Activated CD4-positive, CD25-positive, alpha-beta regulatory T cell treated with anti-CD3 and anti-CD28 coated beads, Interleukin-2, amount 50 U/mL, for 72 hours (primary cell): ENCODE results near the gene PPP6R2.

Source experiments
- DNase-seq: peaks from one replicate; pipeline ENCODE4 v3.0.0; 2021

Gene PPP6R2

DNA sequence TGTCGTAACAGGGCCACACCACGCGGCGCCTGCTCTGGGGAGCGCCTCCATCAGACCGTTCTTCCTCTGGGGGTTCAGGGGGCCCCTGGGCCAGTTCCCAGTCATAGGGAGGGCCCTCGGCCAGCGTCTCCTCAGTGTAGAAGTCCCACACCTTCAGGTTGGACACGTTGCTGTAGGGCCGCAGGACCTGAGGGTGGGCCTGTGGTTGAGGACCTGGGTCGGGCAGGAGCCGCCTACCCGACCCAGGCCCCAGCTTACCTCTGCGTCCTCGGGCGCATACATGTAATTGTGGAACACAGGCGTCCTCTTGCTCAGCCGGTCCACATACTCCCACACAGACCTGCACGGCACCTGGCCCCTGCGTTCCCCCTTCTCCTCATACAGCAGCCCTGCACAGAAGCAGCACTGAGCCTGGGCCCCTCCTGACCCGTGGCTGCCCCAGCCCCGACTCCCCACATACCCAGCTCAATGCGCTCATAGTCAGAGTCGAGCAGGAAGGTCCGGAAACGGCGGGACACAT is 111.5 kb downstream of the PPP6R2 start:
- no peak for DNase-seq

- no peak for DNase-seq
Measured at GRCh38 chr22:50455201-50455600, 112.1 kb downstream of the PPP6R2 start.

DNA sequence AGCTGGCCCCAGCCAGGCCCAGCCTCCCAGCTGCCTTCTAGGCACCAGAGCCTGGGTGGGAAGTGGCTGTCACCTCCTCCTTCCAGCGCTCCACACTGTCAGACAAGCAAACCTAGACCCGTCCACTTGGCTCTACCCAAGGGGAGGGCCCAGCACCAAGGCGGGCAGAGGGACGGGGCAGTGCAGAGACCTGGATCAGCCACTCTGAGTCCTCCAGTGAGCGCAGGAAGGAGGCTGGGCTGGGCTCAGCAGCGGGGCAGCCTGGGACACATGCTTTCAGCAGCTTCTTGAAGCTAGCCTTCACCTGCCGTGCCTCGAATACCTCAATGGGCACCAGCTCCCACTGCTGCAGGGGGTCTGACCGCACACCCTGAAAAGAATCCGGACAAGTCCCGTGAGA is 112.9 kb downstream of the PPP6R2 start:
- no peak for DNase-seq

GRCh38 chr22:50456466-50457234 is 113.5 kb downstream of the PPP6R2 start:
- DNase-seq, result no peak

GRCh38 chr22:50459016-50459415 is 115.9 kb downstream of the PPP6R2 start:
- DNase-seq, result no peak

GRCh38 chr22:50459496-50460140 is 116.5 kb downstream of the PPP6R2 start:
- DNase-seq, result no peak

- DNase-seq, result no peak
Measured at GRCh38 chr22:50460938-50461337, 117.8 kb downstream of the PPP6R2 start.

DNA sequence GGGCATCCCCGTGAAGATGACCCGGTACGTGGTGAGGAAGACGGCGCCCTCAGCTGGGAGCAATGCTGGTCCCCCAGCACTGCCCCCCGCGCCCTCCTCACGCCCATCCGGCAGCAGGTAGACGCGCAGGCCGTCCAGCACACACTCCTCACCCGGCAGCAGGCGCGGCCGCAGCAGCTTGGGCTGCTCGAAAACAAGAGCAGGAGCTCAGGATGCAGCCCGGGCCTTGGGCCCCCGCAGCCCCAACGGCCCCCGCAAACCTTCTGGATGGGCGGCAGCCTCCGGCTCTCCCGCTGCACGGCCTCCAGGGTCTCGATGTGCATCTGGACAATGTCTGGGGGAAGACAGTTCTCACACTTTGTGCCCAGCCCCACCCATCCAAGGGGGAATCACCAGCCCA is 118.4 kb downstream of the PPP6R2 start:
- DNase-seq, result no peak

DNA sequence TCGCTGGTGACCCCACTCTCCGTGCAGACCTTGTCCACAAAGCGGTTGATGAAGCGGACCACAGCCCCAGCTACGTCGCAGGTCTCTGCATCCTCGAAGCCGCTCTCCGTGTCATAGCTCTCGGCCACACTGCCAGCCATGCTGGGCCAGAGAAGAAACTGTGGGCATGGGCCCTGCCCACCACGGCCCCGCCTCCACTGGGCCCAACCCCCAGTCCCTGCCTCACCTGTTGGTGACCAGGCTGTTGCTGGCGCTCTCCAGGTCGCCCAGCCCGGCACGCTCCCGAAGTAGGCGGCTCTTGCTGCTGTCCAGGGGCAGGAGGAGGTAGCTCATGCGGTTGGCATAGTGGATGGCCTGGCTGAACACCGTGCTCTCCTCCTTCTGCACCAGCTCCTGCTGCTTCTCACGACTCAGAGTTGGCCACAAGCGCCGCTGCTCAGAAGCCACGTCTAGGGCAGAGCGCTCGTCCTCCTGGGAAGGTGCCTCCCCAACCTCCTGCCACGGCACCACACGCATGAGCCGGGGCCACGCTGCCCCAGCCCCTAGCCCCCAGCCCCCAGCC is 118.9 kb downstream of the PPP6R2 start:
- no peak for DNase-seq

DNA sequence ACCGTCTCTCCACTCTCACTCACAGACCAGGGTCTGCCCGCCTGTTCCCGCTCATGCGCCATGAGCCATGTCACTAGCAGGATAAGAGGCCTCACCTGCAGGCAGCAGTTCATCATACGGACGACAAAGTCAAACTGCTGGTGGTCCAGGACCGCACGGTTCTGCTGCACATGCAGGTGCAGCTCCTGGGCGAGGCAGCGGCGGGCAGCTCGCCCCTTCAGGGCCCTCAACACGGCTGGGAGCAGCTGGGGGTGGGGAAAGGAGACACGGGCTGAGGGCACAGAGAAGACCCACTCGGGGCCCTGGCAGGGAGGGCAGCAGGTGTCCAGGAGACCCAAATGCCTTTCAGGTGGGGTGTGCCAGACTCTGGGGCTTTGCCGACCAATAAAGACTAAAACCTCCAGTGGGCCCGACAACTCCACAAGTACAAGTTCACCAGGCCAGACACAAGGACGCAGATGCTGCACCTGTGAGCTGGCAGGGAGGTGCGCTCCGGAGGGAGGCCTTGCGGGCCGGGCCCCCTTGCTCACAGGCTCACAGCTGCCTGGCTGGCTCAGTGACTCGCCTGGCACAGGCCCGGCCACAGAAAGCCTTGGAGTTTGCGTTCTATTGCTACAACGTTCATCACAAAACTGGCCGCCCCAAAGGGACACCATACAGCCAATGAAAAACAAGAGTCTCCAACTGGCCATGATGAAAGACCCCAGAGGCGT is 120.2 kb downstream of the PPP6R2 start:
- DNase-seq, result no peak

DNA sequence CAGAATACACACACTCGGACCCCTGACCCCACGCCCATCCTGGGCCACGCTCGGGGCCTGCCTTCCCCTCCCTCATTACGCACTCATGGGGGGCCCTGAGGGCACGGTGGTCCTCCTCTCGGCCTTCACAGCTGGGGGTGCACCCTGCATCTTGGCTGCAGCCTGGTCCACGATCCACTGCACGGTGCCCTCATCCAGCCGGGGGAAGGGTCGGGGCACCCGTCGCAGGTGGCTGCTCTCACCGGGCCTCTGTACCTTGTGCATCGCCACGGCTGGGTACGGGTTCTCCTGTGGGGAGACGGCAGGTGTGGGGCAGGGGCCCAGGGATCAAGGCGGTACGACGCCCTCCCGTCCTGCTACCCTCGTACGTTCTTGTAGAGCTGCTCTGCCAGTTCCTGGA is 121.3 kb downstream of the PPP6R2 start:
- DNase-seq, result no peak

GRCh38 chr22:50465066-50465930 is 122.2 kb downstream of the PPP6R2 start:
- no peak for DNase-seq

- no peak for DNase-seq
Measured at GRCh38 chr22:50467341-50467740, 124.2 kb downstream of the PPP6R2 start.

DNA sequence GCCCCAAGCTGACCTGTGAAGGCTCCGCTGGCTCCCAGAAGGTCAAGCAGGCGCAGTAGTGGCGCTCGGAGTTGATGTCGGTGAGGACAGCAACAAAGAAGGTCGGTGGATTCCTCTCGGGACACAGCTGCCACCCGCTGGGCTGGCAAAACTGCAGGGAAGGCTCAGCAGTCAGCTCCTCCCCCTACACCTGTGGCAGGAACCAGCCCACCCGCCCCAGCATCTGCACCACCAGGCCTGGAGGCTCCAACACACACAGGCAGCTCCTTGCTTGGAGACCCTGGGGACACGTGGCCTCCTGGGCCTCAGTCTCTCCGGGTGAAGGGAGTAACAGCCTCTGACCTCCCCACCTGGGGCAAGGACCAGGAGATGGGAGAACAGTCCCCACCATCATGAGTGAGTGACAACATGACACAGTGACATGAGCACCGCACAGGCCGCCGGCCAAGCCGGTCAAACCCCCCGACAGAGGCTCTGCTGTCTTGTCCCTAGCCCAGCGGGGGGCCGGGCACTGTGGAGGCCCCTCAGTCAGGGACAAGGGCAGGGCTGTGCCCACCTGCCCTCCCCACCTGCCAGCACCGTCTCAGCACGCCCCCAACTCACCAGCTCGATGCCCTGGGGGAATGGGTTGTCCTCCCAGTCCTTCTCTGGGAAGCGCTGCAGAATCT is 124.8 kb downstream of the PPP6R2 start:
- no peak for DNase-seq

DNA sequence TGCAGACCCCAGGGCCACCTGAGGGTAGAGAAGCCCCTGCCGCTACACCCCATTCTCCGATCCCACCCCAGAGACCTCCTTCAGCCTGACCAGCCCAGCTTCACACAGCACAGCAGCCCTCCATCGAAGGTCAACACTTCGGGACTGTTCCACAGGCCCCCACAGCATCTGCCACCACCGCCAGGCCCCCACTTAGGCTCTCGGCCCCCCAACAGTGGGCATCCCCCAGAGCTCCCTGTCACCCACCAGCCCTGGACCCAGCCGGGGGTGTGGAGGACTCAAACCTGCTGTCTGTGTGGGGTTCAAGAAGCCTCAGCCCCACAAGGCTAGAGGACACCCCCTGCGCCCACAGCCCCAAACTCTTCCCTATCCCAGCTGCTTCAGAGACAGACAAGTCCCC is 125.5 kb downstream of the PPP6R2 start:
- no peak for DNase-seq

DNA sequence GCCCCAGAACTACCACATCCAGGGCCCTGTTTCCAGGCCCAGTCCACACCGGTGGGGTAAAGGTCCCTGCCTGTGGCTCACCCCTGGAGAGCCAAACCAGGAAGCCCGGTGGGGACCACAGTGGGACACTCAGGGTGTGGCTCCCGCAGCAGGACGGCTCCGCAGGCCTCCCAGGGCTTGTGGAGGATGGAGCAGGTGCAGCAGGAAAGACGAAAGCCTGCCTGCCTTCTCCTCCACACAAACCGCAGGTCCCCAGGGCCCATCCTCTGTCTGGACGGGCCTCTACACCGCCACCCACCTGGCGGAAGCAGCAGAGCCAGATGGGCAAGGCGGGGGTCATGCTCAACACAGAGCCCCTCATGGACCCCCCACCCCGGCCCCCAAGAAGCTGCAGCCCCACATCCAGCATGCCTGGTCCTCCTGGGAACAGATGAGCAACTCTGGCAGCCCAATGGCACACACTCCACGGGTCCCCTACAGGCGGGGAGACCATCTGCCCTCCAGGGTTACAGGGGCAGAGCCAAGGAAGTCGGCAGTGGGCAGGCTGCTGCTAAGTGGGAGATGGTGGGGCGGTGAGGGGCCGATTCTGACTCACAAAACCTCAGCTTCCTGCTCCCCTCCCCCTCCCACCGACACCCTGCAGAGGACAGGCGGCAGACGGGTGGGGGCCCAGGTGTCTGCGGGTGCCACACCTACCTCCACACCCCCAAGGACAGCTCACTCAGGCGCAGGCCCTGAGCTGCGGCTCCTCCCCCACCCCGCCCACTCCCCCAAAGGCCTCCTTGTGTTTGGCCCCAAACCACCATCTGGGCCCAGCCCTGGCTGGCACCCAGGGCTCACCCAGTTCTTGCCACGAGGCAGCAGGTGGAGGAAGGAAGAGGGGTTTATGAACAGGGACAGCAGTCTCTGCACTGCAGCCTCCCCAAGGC is 126.5 kb downstream of the PPP6R2 start:
- peak; percentile 86 for DNase-seq

DNA sequence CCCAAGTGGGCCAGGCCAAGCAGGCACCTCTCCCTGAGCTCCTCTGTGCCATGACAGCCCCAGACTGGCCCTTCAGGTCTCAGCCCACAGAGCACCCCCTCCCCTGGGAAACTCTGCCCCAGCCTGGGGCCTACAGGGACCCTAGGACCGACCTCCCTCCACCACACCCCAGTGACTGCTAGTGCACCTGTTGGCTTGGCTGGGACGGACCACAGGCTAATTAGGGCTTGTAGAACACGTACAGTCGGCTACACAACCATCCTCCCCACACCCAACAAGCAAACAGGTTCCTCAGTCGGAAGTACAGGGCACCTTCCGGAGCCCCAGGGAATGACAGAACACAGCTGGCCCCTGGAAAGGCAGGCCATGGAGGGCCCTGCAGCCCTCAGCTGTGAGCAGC is 127.4 kb downstream of the PPP6R2 start:
- no peak for DNase-seq

GRCh38 chr22:50471197-50471847 is 128.2 kb downstream of the PPP6R2 start:
- no peak for DNase-seq

GRCh38 chr22:50471962-50472361 is 128.8 kb downstream of the PPP6R2 start:
- no peak for DNase-seq

- DNase-seq, result no peak
Measured at GRCh38 chr22:50473088-50473487, 130.0 kb downstream of the PPP6R2 start.
